Testis (tissue), 2 donors: ENCODE measurements around the gene DIP2B.

Experiments
- POLR2A ChIP-seq: fragments of 450-650 bp; IDR thresholded peaks from one replicate; pipeline ENCODE4 v1.6.1; 2017; ENCODE audit warnings: antibody characterized with exemption, mild to moderate bottlenecking, moderate library complexity
- TF ChIP-seq, protein P1 (sequence below), 3 experiments: fragments of 450-650 bp in 2 of 3; fragments of 200-600 bp in 1 of 3; sonication (generic) in 1 of 3; IDR thresholded peaks; one replicate each; pipeline ENCODE4 v1.5.1; 2016 to 2019; ENCODE audit warnings: antibody characterized with exemption in 3 of 3, mild to moderate bottlenecking in 2 of 3, moderate library complexity in 1 of 3

DNA sequence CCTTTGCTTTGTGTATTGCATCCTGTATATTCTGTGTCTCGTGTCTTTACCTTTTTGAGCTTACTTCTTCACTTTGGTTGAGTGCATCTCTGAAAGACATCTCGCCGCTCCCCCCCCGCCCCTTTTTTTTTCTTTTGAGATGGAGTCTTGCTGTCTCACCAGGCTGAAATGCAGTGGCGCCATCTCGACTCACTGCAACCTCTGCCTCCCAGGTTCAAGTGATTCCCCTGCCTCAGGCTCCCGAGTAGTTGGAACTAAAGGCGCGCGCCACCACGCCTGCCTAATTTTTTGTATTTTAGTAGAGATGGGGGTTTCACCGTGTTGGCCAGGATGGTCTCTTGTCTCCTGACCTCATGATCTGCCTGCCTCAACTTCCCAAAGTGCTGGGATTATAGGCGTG, 49.9 kb downstream of the DIP2B start:
- TF ChIP-seq, protein P1, sequence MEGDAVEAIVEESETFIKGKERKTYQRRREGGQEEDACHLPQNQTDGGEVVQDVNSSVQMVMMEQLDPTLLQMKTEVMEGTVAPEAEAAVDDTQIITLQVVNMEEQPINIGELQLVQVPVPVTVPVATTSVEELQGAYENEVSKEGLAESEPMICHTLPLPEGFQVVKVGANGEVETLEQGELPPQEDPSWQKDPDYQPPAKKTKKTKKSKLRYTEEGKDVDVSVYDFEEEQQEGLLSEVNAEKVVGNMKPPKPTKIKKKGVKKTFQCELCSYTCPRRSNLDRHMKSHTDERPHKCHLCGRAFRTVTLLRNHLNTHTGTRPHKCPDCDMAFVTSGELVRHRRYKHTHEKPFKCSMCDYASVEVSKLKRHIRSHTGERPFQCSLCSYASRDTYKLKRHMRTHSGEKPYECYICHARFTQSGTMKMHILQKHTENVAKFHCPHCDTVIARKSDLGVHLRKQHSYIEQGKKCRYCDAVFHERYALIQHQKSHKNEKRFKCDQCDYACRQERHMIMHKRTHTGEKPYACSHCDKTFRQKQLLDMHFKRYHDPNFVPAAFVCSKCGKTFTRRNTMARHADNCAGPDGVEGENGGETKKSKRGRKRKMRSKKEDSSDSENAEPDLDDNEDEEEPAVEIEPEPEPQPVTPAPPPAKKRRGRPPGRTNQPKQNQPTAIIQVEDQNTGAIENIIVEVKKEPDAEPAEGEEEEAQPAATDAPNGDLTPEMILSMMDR (IDR thresholded peaks at IDR 0.05) = no peak
- TF ChIP-seq POLR2A = no peak
